ENCODE data around the gene VSIG1.
A peak's percentile ranks its signal among the peaks of the same experiment; 100 is the strongest.

Gene VSIG1

DNA sequence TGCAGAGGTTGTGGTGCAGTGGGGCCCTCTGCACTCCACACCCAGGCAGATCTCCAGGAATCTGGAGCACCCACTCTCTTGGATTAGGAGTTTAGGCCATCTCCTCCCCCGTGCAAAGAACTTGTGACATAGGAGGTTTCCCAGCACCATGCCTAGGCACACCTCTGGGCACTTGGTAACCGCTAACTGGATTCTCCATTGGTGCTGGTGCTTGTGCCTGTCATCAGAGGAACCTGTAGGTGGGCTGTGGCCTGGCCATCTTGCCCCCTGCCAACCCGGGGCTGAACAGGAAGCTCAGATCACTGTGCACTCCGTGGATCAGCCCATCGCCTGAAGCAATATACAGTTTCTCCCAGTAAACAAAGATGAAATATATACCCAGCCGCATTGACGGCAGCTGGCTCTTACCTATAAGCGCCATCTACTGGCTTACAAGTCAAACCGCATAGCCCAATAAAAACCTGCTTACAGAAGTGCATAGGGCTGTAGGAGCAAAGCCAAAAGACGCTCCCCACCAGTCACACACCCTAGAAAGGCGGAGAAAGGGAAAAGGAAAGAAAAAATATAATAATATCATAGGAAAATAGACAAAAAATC, 43.5 kb upstream of the VSIG1 start:
- no peaks in the 10 kb centered on the region for H3K36me3 ChIP-seq (ENCODE audit: low read length)
- H3K9me2 ChIP-seq (replicated peaks; ENCODE audit: insufficient read depth, low read length): no peaks in the 10 kb centered on the region
- H3K27me3 ChIP-seq (ENCODE audit: low read length): no peaks in the 10 kb centered on the region
- no peaks in the 10 kb centered on the region for H3K9me3 ChIP-seq (ENCODE audit: insufficient read depth, low read length)
- no peaks in the 10 kb centered on the region for H3K79me2 ChIP-seq (ENCODE audit: insufficient read depth, low read length)
- H3K27ac ChIP-seq (ENCODE audit: low read depth, low read length): no peak overlapping the region
- H2AFZ ChIP-seq (ENCODE audit: low read depth, low read length, severe bottlenecking): no peak overlapping the region
- H3K4me3 ChIP-seq (ENCODE audit: insufficient read depth, low read length, poor library complexity, severe bottlenecking): no peak overlapping the region
- no peak overlapping the region for H3K9ac ChIP-seq (ENCODE audit: low read length)
- H3F3A ChIP-seq (ENCODE audit: insufficient read depth): no peaks in the 10 kb centered on the region
- no peaks in the 10 kb centered on the region for H4K20me1 ChIP-seq (ENCODE audit: low read depth, low read length)
- TF ChIP-seq, protein P1, sequence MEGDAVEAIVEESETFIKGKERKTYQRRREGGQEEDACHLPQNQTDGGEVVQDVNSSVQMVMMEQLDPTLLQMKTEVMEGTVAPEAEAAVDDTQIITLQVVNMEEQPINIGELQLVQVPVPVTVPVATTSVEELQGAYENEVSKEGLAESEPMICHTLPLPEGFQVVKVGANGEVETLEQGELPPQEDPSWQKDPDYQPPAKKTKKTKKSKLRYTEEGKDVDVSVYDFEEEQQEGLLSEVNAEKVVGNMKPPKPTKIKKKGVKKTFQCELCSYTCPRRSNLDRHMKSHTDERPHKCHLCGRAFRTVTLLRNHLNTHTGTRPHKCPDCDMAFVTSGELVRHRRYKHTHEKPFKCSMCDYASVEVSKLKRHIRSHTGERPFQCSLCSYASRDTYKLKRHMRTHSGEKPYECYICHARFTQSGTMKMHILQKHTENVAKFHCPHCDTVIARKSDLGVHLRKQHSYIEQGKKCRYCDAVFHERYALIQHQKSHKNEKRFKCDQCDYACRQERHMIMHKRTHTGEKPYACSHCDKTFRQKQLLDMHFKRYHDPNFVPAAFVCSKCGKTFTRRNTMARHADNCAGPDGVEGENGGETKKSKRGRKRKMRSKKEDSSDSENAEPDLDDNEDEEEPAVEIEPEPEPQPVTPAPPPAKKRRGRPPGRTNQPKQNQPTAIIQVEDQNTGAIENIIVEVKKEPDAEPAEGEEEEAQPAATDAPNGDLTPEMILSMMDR (IDR thresholded peaks at IDR 0.05; ENCODE audit: insufficient read depth, low read length, poor library complexity, severe bottlenecking): peak; percentile 38
- no peak for TF ChIP-seq EZH2phosphoT487 (conservative IDR thresholded peaks at IDR 0.05; ENCODE audit: low read length)
- no peak overlapping the region for H3K4me2 ChIP-seq (ENCODE audit: low read depth, low read length, poor library complexity, severe bottlenecking)

DNA sequence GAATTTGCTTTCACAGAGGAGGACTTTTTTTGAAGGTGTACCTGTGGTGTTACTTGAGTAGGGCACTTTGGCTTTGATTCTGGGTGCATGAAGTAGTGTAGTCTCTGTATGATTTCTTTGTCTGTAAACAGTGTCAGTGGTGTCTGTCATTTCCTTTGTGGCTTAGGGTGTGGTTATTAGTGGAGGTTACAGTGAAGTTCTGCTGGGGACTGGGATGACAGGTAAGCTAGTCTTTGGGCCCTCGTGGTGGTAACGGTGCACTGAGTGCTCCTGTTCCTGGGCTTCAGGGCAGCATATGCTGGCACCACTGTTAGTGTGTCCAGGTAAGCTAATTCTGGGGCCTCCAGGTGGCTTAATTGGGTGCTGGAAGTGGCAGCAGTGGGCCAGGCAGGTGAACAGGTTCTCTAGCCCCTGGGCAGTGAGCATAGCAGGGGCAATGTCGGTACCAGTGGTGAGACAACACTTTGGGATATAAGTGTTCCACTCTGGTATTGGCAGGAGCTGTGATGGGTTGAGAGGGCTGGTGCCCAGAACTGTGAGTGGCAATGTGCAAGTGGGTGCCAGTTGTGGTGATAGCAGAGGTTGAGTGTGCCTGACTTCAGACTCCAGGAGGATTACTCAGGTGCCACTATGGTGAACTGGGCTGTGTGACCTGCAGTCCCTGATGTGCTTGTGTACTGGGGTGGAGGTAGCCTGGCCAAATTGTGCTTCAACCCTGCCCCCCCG, 26.0 kb upstream of the VSIG1 start:
- H3K27ac ChIP-seq (ENCODE audit: low read depth, low read length): no peak overlapping the region
- no peaks in the 10 kb centered on the region for H3K36me3 ChIP-seq (ENCODE audit: low read length)
- no peak overlapping the region for H3K9ac ChIP-seq (ENCODE audit: low read length)
- H3K79me2 ChIP-seq (ENCODE audit: insufficient read depth, low read length): no peaks in the 10 kb centered on the region
- H4K20me1 ChIP-seq (ENCODE audit: low read depth, low read length): no peaks in the 10 kb centered on the region
- H3K4me3 ChIP-seq (ENCODE audit: insufficient read depth, low read length, poor library complexity, severe bottlenecking): no peak overlapping the region
- H2AFZ ChIP-seq (ENCODE audit: low read depth, low read length, severe bottlenecking): no peak overlapping the region
- TF ChIP-seq, protein P1 (IDR thresholded peaks at IDR 0.05; ENCODE audit: insufficient read depth, low read length, poor library complexity, severe bottlenecking): no peak
- no peak for TF ChIP-seq EZH2phosphoT487 (conservative IDR thresholded peaks at IDR 0.05; ENCODE audit: low read length)
- H3K9me2 ChIP-seq (replicated peaks; ENCODE audit: insufficient read depth, low read length): no peaks in the 10 kb centered on the region
- H3K9me3 ChIP-seq (ENCODE audit: insufficient read depth, low read length): no peaks in the 10 kb centered on the region
- no peak overlapping the region for H3K4me2 ChIP-seq (ENCODE audit: low read depth, low read length, poor library complexity, severe bottlenecking)
- no peaks in the 10 kb centered on the region for H3F3A ChIP-seq (ENCODE audit: insufficient read depth)
- H3K27me3 ChIP-seq (ENCODE audit: low read length): no peaks in the 10 kb centered on the region

DNA sequence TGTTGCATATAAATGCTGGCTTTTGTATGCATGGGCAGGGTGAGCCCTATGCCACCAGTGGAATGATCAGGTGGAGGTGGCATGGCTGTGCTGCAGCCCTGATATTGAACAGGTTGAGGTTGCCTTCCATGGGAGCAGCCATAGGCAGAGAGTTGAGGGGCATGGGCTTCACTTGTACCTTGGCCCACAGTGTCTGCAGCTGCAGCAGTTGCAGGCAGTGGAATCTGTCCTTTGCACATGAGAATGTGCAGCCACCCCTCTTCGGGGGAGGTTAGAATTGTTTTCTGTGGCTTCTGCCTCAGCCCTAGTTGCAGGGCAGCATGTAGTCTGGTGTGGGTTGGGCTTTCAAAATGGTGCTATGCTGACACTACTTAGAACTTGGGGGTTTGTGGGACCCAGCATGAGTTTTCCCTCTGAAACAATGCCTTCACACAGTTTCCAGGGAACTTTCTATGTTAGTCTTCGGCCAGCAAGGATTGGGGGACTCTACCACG, 25.4 kb upstream of the VSIG1 start:
- Histone ChIP-seq H3K9me3 (ENCODE audit: insufficient read depth, low read length) (no peaks in the 10 kb centered on the region), H4K20me1 (ENCODE audit: low read depth, low read length) (no peaks in the 10 kb centered on the region), H3F3A (ENCODE audit: insufficient read depth) (no peaks in the 10 kb centered on the region), H3K4me2 (ENCODE audit: low read depth, low read length, poor library complexity, severe bottlenecking) (no peak overlapping the region), H3K27ac (ENCODE audit: low read depth, low read length) (no peak overlapping the region), H3K27me3 (ENCODE audit: low read length) (no peaks in the 10 kb centered on the region), H3K79me2 (ENCODE audit: insufficient read depth, low read length) (no peaks in the 10 kb centered on the region), H3K36me3 (ENCODE audit: low read length) (no peaks in the 10 kb centered on the region), H3K9me2 (replicated peaks; ENCODE audit: insufficient read depth, low read length) (no peaks in the 10 kb centered on the region), H3K4me3 (ENCODE audit: insufficient read depth, low read length, poor library complexity, severe bottlenecking) (no peak overlapping the region), H2AFZ (ENCODE audit: low read depth, low read length, severe bottlenecking) (no peak overlapping the region), H3K9ac (ENCODE audit: low read length) (no peak overlapping the region)
- TF ChIP-seq, protein P1 (IDR thresholded peaks at IDR 0.05; ENCODE audit: insufficient read depth, low read length, poor library complexity, severe bottlenecking): no peak
- TF ChIP-seq EZH2phosphoT487 (conservative IDR thresholded peaks at IDR 0.05; ENCODE audit: low read length): no peak
